ENCODE results near the gene OSBPL10.
"Not testable (repeated sequence)": the region's sequence is repeated elsewhere in the genome, so short reads cannot be mapped to it uniquely, and the experiment has no call there.

OSBPL10 gene

GRCh38 chr3:31802981-31803740 lies 177.9 kb downstream of the OSBPL10 start:
- intact Hi-C loops (cut with DNase I): no loop called here
- no peak for DNase-seq

- intact Hi-C loops (cut with DNase I): no loop called here
- no peak for DNase-seq
Measured at GRCh38 chr3:31800436-31800835, 180.6 kb downstream of the OSBPL10 start.

GRCh38 chr3:31798840-31799239 lies 182.2 kb downstream of the OSBPL10 start:
- intact Hi-C loops (cut with DNase I): no loop called here

GRCh38 chr3:31793821-31794220 lies 187.2 kb downstream of the OSBPL10 start:
- intact Hi-C loops (cut with DNase I): no loop called here
- DNase-seq: no peak

More at GRCh38 chr3:31798840-31799239, 182.2 kb downstream of the OSBPL10 start:
- no peak for DNase-seq

- intact Hi-C loops (cut with DNase I): no loop called here
- no peak for DNase-seq
Measured at GRCh38 chr3:31791090-31791430, 190.0 kb downstream of the OSBPL10 start.

- intact Hi-C loops (cut with DNase I): no loop called here
- DNase-seq: no peak
Measured at GRCh38 chr3:31790193-31791089, 190.6 kb downstream of the OSBPL10 start.

- DNase-seq: no peak
- intact Hi-C loops (cut with DNase I): no loop called here
Measured at GRCh38 chr3:31789429-31789828, 191.6 kb downstream of the OSBPL10 start.

- intact Hi-C loops (cut with DNase I): no loop called here
- no peak for DNase-seq
Measured at GRCh38 chr3:31785734-31786133, 195.3 kb downstream of the OSBPL10 start.

- intact Hi-C loops (cut with DNase I): no loop called here
- DNase-seq: no peak
Measured at GRCh38 chr3:31785286-31785685, 195.8 kb downstream of the OSBPL10 start.

- intact Hi-C loops (cut with DNase I); DNase-seq: not testable (repeated sequence)
Measured at GRCh38 chr3:31783851-31784250, 197.2 kb downstream of the OSBPL10 start.

GRCh38 chr3:31782306-31782705 lies 198.8 kb downstream of the OSBPL10 start:
- intact Hi-C loops (cut with DNase I); DNase-seq: not testable (repeated sequence)

GRCh38 chr3:31779514-31779913 lies 201.5 kb downstream of the OSBPL10 start:
- DNase-seq: no peak
- intact Hi-C loops (cut with DNase I): no loop called here

GRCh38 chr3:31777887-31778286 lies 203.2 kb downstream of the OSBPL10 start:
- DNase-seq: no peak
- intact Hi-C loops (cut with DNase I): no loop called here

- intact Hi-C loops (cut with DNase I): no loop called here
- no peak for DNase-seq
Measured at GRCh38 chr3:31777092-31777491, 204.0 kb downstream of the OSBPL10 start.

- intact Hi-C loops (cut with DNase I): no loop called here
- no peak for DNase-seq
Measured at GRCh38 chr3:31776016-31776415, 205.0 kb downstream of the OSBPL10 start.

- intact Hi-C loops (cut with DNase I): no loop called here
- no peak for DNase-seq
Measured at GRCh38 chr3:31775383-31775782, 205.7 kb downstream of the OSBPL10 start.

- DNase-seq: no peak
- intact Hi-C loops (cut with DNase I): no loop called here
Measured at GRCh38 chr3:31772758-31773473, 208.1 kb downstream of the OSBPL10 start.

- DNase-seq: no peak
- intact Hi-C loops (cut with DNase I): no loop called here
Measured at GRCh38 chr3:31772272-31772671, 208.8 kb downstream of the OSBPL10 start.

- no peak for DNase-seq
- intact Hi-C loops (cut with DNase I): no loop called here
Measured at GRCh38 chr3:31770822-31771326, 210.2 kb downstream of the OSBPL10 start.
